A673 (cell line): ENCODE measurements around the gene PDLIM4. TPM values are rescaled to one million over a fixed set of nuclear protein-coding genes. Genes with fewer than 3 reads are reported as not detected.

Experiments
- BruUV-seq: library from RNA; stranded (reverse); fragments of 400-500 nt; replicated peaks from 2 replicates; lab custom pipeline; 2021; lab: Mats Ljungman, UMichigan
- CTCF ChIA-PET: fragments of 300-600 bp; sonication (Branson Sonifier 250); formaldehyde crosslinking; loops from one replicate; lab custom pipeline; 2022; ENCODE audit warnings: antibody characterized with exemption; lab: Charles Lee
- POLR2A ChIA-PET: fragments of 300-600 bp; sonication (Branson Sonifier 250); formaldehyde crosslinking; loops from one replicate; lab custom pipeline; 2022; ENCODE audit warnings: antibody characterized with exemption; ENCODE audit not compliant: low non-redundant PET; lab: Charles Lee
- DNase-seq: peaks from one replicate; pipeline ENCODE4 v3.0.0-alpha.2; 2015; ENCODE audit warnings: low spot score
- H3K27ac ChIP-seq: fragments of 200-600 bp; sonication (generic); 2 replicates; pipeline ENCODE4 v1.5.1; 2016; ENCODE audit warnings: mixed run types, low read depth, mild to moderate bottlenecking, mixed read lengths, antibody characterized with exemption, low read length; ENCODE audit not compliant: poor library complexity, severe bottlenecking
- H3K27me3 ChIP-seq: fragments of 200-600 bp; sonication (generic); replicated peaks from 2 replicates; pipeline ENCODE4 v1.6.1; 2017; ENCODE audit warnings: mixed run types, low read depth, mild to moderate bottlenecking, mixed read lengths, antibody characterized with exemption, low read length; ENCODE audit not compliant: insufficient read depth, poor library complexity
- H3K36me3 ChIP-seq: fragments of 200-600 bp; sonication (generic); 2 replicates; pipeline ENCODE4 v1.6.1; 2016; ENCODE audit warnings: mixed run types, mild to moderate bottlenecking, mixed read lengths, antibody characterized with exemption, low read length; ENCODE audit not compliant: insufficient read depth, poor library complexity, severe bottlenecking
- H3K4me1 ChIP-seq: fragments of 200-600 bp; sonication (generic); 2 replicates; pipeline ENCODE4 v1.6.1; 2017; ENCODE audit warnings: mixed run types, mild to moderate bottlenecking, mixed read lengths, antibody characterized with exemption, low read length; ENCODE audit not compliant: insufficient read depth, poor library complexity, severe bottlenecking
- H3K4me3 ChIP-seq: fragments of 200-600 bp; sonication (generic); 2 replicates; pipeline ENCODE4 v1.5.1; 2016; ENCODE audit warnings: low read depth, mixed run types, mild to moderate bottlenecking, mixed read lengths, low read length; ENCODE audit not compliant: poor library complexity, severe bottlenecking
- H3K9me3 ChIP-seq: fragments of 200-600 bp; sonication (generic); 2 replicates; pipeline ENCODE4 v1.6.1; 2016; ENCODE audit warnings: mixed run types, low read depth, mild to moderate bottlenecking, mixed read lengths, antibody characterized with exemption, low read length; ENCODE audit not compliant: poor library complexity, severe bottlenecking
- CTCF ChIP-seq: fragments of 300-800, 200-600 bp; sonication (generic); conservative IDR thresholded peaks from 2 replicates; pipeline ENCODE4 v1.5.1; 2017; ENCODE audit warnings: low read depth, mild to moderate bottlenecking, antibody characterized with exemption, low read length, moderate library complexity, mixed read lengths
- EZH2 ChIP-seq: fragments of 200-600 bp; sonication (generic); IDR thresholded peaks from 2 replicates; pipeline ENCODE4 v1.6.1; 2017; ENCODE audit warnings: borderline replicate concordance, low read depth, mild to moderate bottlenecking, mixed read lengths, antibody characterized with exemption, low read length; ENCODE audit not compliant: poor library complexity, severe bottlenecking
- intact Hi-C: fragments of 100-400 bp; cut with micrococcal nuclease; formaldehyde crosslinking; loops from one replicate; pipeline ENCODE4 v1.10.0; 2022; ENCODE audit not compliant: unreplicated experiment
- total RNA-seq: library from RNA; stranded (reverse); gene quantifications from 2 replicates; pipeline ENCODE4 v1.2.3, GENCODE V29; 2021

PDLIM4 gene
- total RNA-seq, 1 experiment from 2014 or later = 6.0 TPM

DNA sequence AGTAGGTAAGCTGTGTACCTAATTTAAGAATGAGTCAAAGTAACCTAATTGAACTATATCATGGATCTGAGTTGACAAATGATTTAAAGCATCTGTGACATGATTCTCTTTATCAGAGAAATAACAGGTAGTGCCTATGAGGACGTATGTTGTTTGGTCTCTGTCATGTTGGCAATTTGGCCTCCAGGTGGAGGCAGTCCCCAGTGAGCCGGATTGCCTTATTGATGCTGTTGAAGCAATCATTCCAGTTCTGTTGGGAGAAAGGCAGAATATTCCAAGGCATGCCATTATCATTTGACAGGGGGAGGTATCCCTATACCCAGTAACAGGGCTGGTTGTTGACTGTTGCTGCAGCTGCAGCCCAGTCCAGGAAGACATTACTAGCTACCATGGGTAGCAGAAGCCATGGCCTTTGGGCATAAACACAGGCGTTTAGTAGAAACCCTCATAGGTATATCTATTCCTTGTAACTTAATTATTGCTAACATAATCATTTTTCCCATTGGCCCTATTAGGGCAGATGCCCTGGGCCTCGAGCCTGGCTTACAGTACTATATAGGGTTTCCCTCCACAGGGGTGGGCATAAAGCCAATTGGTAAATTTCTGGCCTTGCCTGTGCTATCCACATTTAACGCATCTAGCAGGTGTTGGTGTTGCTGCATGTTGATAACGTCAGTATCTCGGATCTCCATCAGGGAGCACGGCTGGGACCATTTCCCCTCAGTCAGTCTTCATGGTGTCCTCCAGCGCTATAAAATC is 24.5 kb downstream of the PDLIM4 start:
- no peaks in the 10 kb centered on the region for H3K9me3 ChIP-seq
- intact Hi-C loops = no loop called here
- no peaks in the 10 kb centered on the region for H3K27me3 ChIP-seq
- no peaks in the 10 kb centered on the region for H3K36me3 ChIP-seq
- no peak overlapping the region for H3K4me3 ChIP-seq
- DNase-seq = no peak
- ChIA-PET POLR2A (interaction anchor here (0.5 kb wide), 1 partner anchor 167 kb away, joined by 4 read pairs; no protein-coding TSS in a partner anchor), CTCF (no interaction called here)
- TF ChIP-seq EZH2 (no peak), CTCF (no peak)
- no peak overlapping the region for H3K27ac ChIP-seq
- peaks cover 9% of the 10 kb centered on the region for H3K4me1 ChIP-seq
- BruUV-seq = no TSS peak

- Histone ChIP-seq H3K9me3 (no peaks in the 10 kb centered on the region), H3K4me1 (peaks cover 8% of the 10 kb centered on the region), H3K36me3 (no peaks in the 10 kb centered on the region), H3K4me3 (no peak overlapping the region), H3K27ac (no peak overlapping the region), H3K27me3 (no peaks in the 10 kb centered on the region)
- DNase-seq = peak; percentile 65
- no TSS peak for BruUV-seq
- ChIA-PET POLR2A (no interaction called here), CTCF (no interaction called here)
- TF ChIP-seq CTCF (peak; percentile 57), EZH2 (no peak)
- intact Hi-C loops = no loop called here
Measured at GRCh38 chr5:132283423-132284043, 26.0 kb downstream of the PDLIM4 start.

GRCh38 chr5:132289097-132289496 is 31.6 kb downstream of the PDLIM4 start:
- intact Hi-C loops = no loop called here
- no peaks in the 10 kb centered on the region for H3K27me3 ChIP-seq
- H3K9me3 ChIP-seq = no peaks in the 10 kb centered on the region
- no TSS peak for BruUV-seq
- ChIA-PET POLR2A (no interaction called here), CTCF (no interaction called here)
- no peak overlapping the region for H3K27ac ChIP-seq
- no peaks in the 10 kb centered on the region for H3K36me3 ChIP-seq
- H3K4me1 ChIP-seq = peaks cover 7% of the 10 kb centered on the region
- DNase-seq = no peak
- TF ChIP-seq EZH2 (no peak), CTCF (no peak)
- no peak overlapping the region for H3K4me3 ChIP-seq
